IPS-18a (cell line): ENCODE results near the gene ZBTB20.

ENCODE experiments used
- H3K27ac ChIP-seq: one replicate; pipeline ENCODE4 v1.5.1; 2013; ENCODE audit warnings: low read length
- H3K27me3 ChIP-seq: one replicate; pipeline ENCODE4 v1.6.1; 2013; ENCODE audit warnings: mild to moderate bottlenecking, low read length; ENCODE audit not compliant: control insufficient read depth, insufficient read depth
- H3K36me3 ChIP-seq: one replicate; pipeline ENCODE4 v1.6.1; 2013; ENCODE audit warnings: low read depth, low read length; ENCODE audit not compliant: control insufficient read depth
- H3K4me1 ChIP-seq: one replicate; pipeline ENCODE4 v1.6.1; 2013; ENCODE audit warnings: low read depth, low read length; ENCODE audit not compliant: control insufficient read depth
- H3K4me3 ChIP-seq: one replicate; pipeline ENCODE4 v1.5.1; 2013; ENCODE audit warnings: low read length
- H3K9ac ChIP-seq: one replicate; pipeline ENCODE4 v1.6.1; 2013; ENCODE audit warnings: mild to moderate bottlenecking, low read length, moderate library complexity
- H3K9me3 ChIP-seq: one replicate; pipeline ENCODE4 v1.6.1; 2013; ENCODE audit warnings: low read depth, low read length; ENCODE audit not compliant: control insufficient read depth

Gene ZBTB20

DNA sequence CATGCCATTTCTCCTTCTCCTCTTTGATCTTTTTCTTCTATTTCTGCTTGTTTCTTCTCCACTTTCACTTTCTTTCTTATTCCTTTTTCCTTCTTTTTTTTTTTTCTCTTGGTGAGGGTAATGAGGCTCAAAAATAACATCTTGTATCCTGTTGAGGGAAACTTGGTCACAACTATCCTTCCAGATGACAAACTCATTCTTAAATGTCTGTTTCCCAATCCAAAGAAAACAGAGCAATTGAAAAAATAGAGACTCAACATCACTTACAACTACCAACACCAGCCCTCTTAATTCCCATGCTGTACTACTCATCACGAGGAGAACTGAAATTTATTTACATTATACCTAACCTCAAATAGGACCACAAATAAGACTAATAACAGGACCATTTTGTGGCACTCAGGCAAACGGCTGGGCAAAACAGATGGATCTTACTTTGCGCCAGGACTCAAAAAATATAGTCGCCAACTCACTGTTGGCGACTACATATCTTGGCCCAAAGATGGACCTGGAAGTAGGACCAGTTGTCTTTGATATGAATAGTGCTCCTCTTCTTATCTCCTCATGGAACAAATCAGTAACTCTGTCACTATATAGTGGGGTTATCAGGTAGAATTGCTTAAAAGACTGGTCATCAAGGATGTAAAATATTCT lies 343.9 kb downstream of the ZBTB20 start:
- peaks cover 6% of the 10 kb centered on the region for H3K4me1 ChIP-seq
- H3K36me3 ChIP-seq: no peaks in the 10 kb centered on the region
- H3K9me3 ChIP-seq: no peaks in the 10 kb centered on the region
- no peak overlapping the region for H3K4me3 ChIP-seq
- no peaks in the 10 kb centered on the region for H3K27me3 ChIP-seq
- no peak overlapping the region for H3K9ac ChIP-seq
- no peak overlapping the region for H3K27ac ChIP-seq

DNA sequence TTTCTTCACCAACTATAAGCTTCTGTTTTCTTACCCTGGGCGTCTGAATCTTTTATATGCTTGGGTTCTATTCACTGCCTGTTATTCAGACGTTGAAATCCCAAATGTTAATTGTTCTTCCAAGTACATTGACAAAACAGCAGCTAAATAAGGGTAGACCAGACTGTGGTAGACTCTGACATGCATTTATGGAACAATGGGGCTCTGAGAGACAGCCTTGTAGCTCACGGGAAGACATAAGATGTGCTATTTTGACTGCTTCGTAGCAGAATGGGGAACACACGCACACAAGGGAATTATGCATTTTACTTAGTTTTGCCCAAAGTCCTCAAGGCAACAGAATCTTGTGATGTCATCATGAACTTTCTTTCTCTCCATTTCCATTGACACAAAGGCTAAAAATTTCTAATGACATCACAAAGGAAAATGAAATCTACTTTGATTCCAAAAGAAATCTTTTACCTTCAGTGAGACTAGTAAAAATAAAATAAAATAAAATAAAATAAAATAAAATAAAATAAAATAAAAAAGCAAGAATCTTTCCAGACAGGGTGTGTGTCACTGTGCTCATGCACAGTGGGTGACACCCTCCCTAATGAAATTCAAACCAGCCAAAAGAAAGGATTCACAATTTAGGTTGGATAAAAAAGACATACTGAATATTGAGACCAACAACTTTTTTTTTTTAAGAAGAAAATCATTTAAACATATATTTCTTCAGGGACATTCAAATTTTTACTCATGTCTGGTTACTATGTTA lies 346.6 kb downstream of the ZBTB20 start:
- H3K9me3 ChIP-seq: no peaks in the 10 kb centered on the region
- no peak overlapping the region for H3K9ac ChIP-seq
- H3K4me1 ChIP-seq: peaks cover 8% of the 10 kb centered on the region
- no peak overlapping the region for H3K27ac ChIP-seq
- no peaks in the 10 kb centered on the region for H3K36me3 ChIP-seq
- no peak overlapping the region for H3K4me3 ChIP-seq
- no peaks in the 10 kb centered on the region for H3K27me3 ChIP-seq

DNA sequence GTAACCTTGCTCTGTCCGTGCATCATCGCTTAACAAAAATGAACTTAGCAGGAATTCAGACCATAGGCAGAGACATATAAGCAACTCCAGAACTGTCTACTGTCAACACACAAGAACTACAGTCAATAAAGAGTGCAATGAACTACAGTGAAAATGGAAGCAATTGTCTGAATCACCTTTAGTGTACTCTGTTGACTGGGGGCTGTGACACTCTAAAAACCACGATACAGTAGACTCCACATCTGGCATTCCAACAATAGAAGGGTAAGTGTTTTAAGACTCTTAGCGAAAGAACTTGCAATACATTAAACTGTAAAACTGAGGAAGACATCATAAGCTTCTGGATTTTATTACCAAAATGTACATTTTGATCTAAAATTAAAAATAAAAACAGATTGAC lies 347.3 kb downstream of the ZBTB20 start:
- H3K36me3 ChIP-seq: no peaks in the 10 kb centered on the region
- H3K4me3 ChIP-seq: no peak overlapping the region
- H3K9ac ChIP-seq: no peak overlapping the region
- no peaks in the 10 kb centered on the region for H3K27me3 ChIP-seq
- H3K27ac ChIP-seq: no peak overlapping the region
- H3K9me3 ChIP-seq: no peaks in the 10 kb centered on the region
- H3K4me1 ChIP-seq: peaks cover 12% of the 10 kb centered on the region

DNA sequence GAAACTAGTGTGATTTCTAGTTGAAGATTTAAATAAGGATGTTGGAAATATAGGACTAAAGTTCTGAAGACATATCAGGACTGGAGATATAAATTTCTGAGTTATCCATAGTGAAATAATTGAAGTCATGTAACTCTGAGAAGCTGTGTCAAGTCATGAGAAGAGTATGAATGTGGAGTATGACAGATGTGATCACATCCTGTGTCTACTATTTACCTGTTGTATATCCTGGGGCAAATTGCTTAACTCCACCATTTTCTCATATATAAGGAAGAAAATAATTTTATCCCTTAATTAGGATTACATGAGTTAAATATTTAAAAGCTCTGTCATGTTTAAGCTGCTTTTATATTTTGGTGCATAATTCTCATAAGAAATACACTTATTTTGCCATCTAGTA lies 350.3 kb downstream of the ZBTB20 start:
- Histone ChIP-seq H3K9me3 (no peaks in the 10 kb centered on the region), H3K9ac (no peak overlapping the region), H3K27me3 (no peaks in the 10 kb centered on the region), H3K36me3 (no peaks in the 10 kb centered on the region), H3K27ac (no peak overlapping the region), H3K4me3 (no peak overlapping the region), H3K4me1 (peaks cover 6% of the 10 kb centered on the region)

DNA sequence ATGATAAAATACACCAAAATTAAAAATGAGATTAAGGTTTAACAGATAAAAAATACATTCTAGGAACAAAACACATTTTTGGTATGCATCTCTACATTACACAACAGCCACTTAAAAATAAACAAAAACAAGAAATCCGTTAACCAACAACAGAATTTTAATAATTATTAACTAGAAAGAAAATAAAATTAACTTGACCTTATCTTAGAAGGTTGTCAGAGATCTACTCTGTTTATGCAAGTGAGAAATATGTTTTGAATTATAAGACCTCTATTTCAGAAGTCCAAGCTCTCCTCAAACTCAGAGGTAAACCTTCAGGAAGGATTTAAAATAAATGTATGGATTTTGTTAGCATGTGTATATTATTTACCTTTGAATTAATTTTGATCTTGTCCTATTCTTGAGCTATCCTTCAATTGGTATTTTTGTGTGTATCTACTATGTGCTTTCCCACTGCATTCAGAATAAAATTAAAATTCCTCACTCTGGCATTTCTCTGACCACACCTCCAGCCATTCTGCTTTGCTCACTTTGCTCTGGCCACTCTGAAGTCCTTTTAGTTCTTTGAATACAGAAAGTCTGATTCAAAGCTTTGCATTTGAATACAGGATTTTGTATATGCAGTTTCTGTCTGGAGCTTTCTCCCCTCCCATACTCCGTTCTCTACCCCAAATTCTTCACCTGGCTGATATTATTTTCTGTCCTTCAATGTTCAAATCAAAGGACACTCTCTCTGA lies 352.0 kb downstream of the ZBTB20 start:
- H3K9me3 ChIP-seq: no peaks in the 10 kb centered on the region
- H3K9ac ChIP-seq: no peak overlapping the region
- no peaks in the 10 kb centered on the region for H3K27me3 ChIP-seq
- peaks cover 6% of the 10 kb centered on the region for H3K4me1 ChIP-seq
- H3K4me3 ChIP-seq: no peak overlapping the region
- no peaks in the 10 kb centered on the region for H3K36me3 ChIP-seq
- H3K27ac ChIP-seq: no peak overlapping the region

DNA sequence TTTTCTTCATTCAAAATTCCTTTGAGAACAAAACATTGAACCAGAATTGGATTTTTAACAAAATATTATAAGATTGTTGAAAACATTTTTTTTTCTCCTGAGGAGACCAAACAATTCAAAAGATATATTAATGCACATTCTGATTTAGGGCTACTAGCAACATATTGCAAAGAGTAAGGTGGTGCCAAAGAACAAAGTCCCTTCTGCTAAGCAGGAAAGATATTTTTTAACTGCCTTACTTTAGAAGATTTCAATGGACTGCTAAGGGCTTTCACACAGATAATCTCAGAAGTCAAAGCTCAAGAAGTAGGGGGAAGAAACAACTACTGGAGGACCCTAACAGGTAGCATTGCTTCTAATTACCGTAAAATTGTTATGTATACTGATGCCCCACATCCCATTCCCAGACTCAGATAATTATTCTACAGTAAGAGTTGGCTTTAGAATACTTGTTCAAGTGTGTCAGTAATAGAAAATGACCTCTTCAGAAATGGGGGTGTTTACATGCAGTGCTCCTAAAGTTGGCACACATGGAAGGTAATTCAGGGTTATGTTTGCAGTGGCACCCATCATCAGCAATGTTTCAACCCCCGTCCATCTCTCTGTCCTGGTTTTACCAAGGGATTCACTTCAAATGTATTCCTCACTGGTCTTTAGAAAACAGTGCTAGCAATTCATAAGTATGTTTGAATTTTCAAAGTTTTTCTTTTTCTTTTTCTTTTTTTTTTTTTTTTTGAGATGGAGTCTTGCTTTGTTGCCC lies 354.7 kb downstream of the ZBTB20 start:
- H3K9me3 ChIP-seq: no peaks in the 10 kb centered on the region
- H3K36me3 ChIP-seq: no peaks in the 10 kb centered on the region
- H3K27ac ChIP-seq: no peak overlapping the region
- H3K4me1 ChIP-seq: peaks cover 6% of the 10 kb centered on the region
- H3K27me3 ChIP-seq: no peaks in the 10 kb centered on the region
- H3K9ac ChIP-seq: no peak overlapping the region
- no peak overlapping the region for H3K4me3 ChIP-seq

DNA sequence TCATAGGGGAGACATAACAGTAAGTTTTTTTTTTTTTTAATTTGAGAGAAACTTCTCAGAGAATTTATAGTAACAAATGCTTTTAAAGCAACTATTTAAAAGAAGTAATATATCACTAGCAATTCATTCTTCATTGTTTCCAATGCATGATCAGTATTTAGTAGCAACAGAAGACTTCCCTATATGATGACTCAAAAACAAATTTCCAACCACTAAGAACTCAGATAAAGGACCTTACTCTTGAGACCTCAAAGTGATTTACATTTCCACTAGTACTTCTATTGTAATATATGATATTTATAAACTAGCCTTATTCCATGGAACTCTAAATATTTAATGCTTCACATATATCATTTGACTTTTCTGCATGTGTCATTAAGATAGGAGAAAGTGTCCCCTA lies 356.3 kb downstream of the ZBTB20 start:
- Histone ChIP-seq H3K36me3 (no peaks in the 10 kb centered on the region), H3K9me3 (no peaks in the 10 kb centered on the region), H3K27me3 (no peaks in the 10 kb centered on the region), H3K4me3 (no peak overlapping the region), H3K4me1 (peaks cover 6% of the 10 kb centered on the region), H3K27ac (no peak overlapping the region), H3K9ac (no peak overlapping the region)

DNA sequence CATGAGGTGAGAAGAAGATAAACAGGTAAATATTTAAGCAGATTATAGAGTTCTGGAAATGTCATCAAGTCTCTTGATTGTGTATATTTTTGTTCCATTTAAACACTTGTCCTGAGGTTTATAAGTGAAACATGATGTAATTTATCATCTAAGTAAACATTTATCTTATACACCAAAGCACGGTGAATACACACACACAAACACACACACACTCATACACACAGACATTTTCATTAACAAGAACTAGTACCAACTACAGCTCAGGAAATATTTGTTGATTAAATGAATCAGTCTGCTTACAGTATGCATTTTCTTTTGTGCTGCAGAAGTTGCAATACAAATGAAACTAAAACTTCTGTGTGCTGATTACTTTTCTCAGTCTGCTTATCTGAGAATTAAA lies 357.3 kb downstream of the ZBTB20 start:
- H3K9ac ChIP-seq: no peak overlapping the region

DNA sequence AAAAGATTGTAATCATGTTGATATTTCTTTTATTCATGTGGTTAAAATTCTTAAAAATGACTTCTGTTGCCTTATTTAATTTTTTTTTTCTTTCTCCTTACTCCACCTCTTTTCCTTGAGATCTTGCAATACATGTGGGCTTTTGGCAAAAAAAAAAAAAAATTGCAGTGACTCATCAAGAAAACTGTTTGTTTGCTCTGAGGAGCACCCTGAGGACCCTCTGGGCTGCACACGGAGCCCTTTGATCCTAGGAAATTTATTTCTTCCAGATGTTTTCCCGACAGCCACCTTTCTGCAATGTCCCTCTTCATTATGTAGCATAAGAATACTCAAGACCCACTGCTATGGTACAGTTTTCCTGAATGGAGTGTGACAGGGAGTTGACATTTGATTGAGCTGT lies 371.7 kb downstream of the ZBTB20 start:
- Histone ChIP-seq H3K4me3 (no peak overlapping the region), H3K36me3 (no peaks in the 10 kb centered on the region), H3K4me1 (no peaks in the 10 kb centered on the region), H3K9ac (no peak overlapping the region), H3K9me3 (no peaks in the 10 kb centered on the region), H3K27me3 (no peaks in the 10 kb centered on the region), H3K27ac (no peak overlapping the region)

More for the DNA sequence above, 357.3 kb downstream of the ZBTB20 start:
- H3K36me3 ChIP-seq: no peaks in the 10 kb centered on the region
- no peaks in the 10 kb centered on the region for H3K9me3 ChIP-seq
- no peaks in the 10 kb centered on the region for H3K4me1 ChIP-seq
- no peak overlapping the region for H3K4me3 ChIP-seq
- H3K27me3 ChIP-seq: no peaks in the 10 kb centered on the region
- H3K27ac ChIP-seq: no peak overlapping the region

DNA sequence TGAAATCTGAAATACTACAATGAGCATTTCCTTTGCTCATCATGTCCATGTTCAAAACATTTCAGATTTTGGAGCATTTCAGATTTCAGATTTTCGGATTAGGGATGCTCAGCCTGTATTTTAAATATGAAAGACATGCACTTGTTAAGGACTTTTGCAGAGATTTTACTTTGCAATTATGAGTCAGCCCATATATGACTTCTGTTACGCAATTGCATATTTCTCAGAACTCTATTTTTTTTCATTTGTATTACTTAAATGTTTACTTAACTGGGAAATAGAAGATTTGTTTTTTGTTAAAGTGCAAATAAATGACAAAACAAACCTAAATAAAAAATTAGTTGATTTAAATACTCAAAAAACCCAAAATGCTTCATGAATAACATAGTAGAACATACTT lies 376.2 kb downstream of the ZBTB20 start:
- H3K4me3 ChIP-seq: no peak overlapping the region
- no peaks in the 10 kb centered on the region for H3K27me3 ChIP-seq
- no peak overlapping the region for H3K27ac ChIP-seq
- no peak overlapping the region for H3K9ac ChIP-seq
- H3K36me3 ChIP-seq: no peaks in the 10 kb centered on the region
- no peaks in the 10 kb centered on the region for H3K9me3 ChIP-seq
- H3K4me1 ChIP-seq: no peaks in the 10 kb centered on the region

DNA sequence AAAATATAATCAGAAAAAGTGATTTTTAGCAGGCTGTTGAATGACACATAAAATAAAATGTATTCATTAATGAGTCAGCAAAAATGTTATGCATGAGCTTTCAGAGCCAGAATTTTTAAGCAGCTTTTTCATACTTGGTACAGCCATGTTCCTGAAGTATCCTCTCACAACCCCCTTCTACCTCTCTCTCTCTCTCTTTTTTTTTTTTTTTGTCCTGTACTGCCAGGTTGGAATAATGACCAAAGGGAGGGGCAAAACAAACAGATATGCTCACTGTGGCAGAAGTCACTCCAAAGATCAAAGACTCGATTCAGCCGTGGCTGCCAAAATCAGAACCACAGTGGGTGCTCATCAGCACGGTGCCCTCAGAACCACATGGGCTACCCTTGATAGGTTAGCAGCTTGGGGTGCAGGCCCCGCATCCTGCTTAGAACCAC lies 383.0 kb downstream of the ZBTB20 start:
- no peaks in the 10 kb centered on the region for H3K36me3 ChIP-seq
- no peaks in the 10 kb centered on the region for H3K4me1 ChIP-seq
- H3K9ac ChIP-seq: no peak overlapping the region
- H3K4me3 ChIP-seq: no peak overlapping the region
- no peaks in the 10 kb centered on the region for H3K9me3 ChIP-seq
- no peak overlapping the region for H3K27ac ChIP-seq
- H3K27me3 ChIP-seq: no peaks in the 10 kb centered on the region
